Psoas muscle (tissue), 8 donors: ENCODE measurements around the gene PSMB10. TPM values are rescaled to one million over a fixed set of nuclear protein-coding genes. Genes with fewer than 3 reads are reported as not detected.

Experiments used
- ATAC-seq, 4 donors: fragments of 200-7000 bp; cut with Tn5 transposase; one replicate each; pipeline ENCODE4 v1.9.1; 2020; ENCODE audit warnings: moderate library complexity in 3 of 4, mild to moderate bottlenecking in 2 of 4
- DNase-seq, 2 donors: peaks; one replicate each; pipeline ENCODE4 v3.0.0-alpha.2; 2020
- H3K27ac ChIP-seq: fragments of 200-600 bp; one replicate; pipeline ENCODE4 v1.8.0; 2022
- H3K27me3 ChIP-seq, 3 donors: fragments of 200-600 bp in 1 of 3; one replicate each; pipeline versions ENCODE4 v1.6.1 to v1.8.0; 2013 to 2022; ENCODE audit warnings: low read length in 2 of 3, mild to moderate bottlenecking in 2 of 3, moderate library complexity in 1 of 3; ENCODE audit not compliant: insufficient read depth in 3 of 3
- H3K36me3 ChIP-seq, 2 donors: fragments of 200-600 bp in 1 of 2; one replicate each; pipeline versions ENCODE4 v1.6.1 to v1.8.0; 2013 to 2022; ENCODE audit warnings: low read depth in 1 of 2, mild to moderate bottlenecking in 1 of 2, moderate library complexity in 1 of 2; ENCODE audit not compliant: insufficient read depth in 1 of 2
- H3K4me1 ChIP-seq: fragments of 200-600 bp; one replicate; pipeline ENCODE4 v1.8.0; 2022
- H3K4me3 ChIP-seq: fragments of 200-600 bp; one replicate; pipeline ENCODE4 v1.8.0; 2022; ENCODE audit warnings: mild to moderate bottlenecking
- H3K9me3 ChIP-seq: fragments of 200-600 bp; one replicate; pipeline ENCODE4 v1.8.0; 2022
- CTCF ChIP-seq: fragments of 200-600 bp; IDR thresholded peaks from one replicate; pipeline ENCODE4 v1.8.0; 2022; ENCODE audit warnings: antibody characterized with exemption
- WGBS, 3 donors: extraction: QIAGEN DNeasy Blood & Tissue Kit; methylation state at CpG; one replicate each; pipeline versions ENCODE4 v1.1.6 to v1.1.7; 2013; 5-methylcytosine and 5-hydroxymethylcytosine counted together
- intact Hi-C, 2 donors: fragments of 100-400 bp; cut with DNase I; formaldehyde crosslinking; loops; one replicate each; pipeline versions ENCODE4 v1.11.0 to v1.14.2; 2022
- polyA plus RNA-seq, 3 donors: library from polyadenylated mRNA; stranded (reverse); fragments of 200-250 nt; gene quantifications; one replicate each; pipeline ENCODE4 v1.2.3, GENCODE V29; 2013
- total RNA-seq, 4 donors: library from RNA; stranded (reverse); fragmentation: NEBNext Ultra II Directional in 2 of 4; extraction: Animal tissue kit (Norgen Biotek cat#: 25700) in 2 of 4; gene quantifications; one replicate each; pipeline versions ENCODE4 v1.2.1 to v1.2.4, GENCODE V29; 2021 to 2023
- donor health status: healthy with polysubstance abuse.
- donor health status: DM: no; HTN: no; CAD: no; lungs with moderate emphysema.
- donor health status: Bipolar disorder and iron deficiency.
- donor health status: healthy.
- donor health status: DM: yes; HTN: yes; CAD: no.
- donor health status: DM: no; HTN: no; CAD: no.
- donor health status: DM: no; HTN: no; CAD: no.
- donor health status: DM: yes; HTN: yes; CAD: no.

Gene PSMB10
- total and polyA plus RNA-seq, 7 donors: 27.6 to 98.6 (median 34.7) TPM

- ATAC-seq: no peak
- Histone ChIP-seq H3K36me3 (peaks cover 9 to 98% of the 10 kb centered on the region in 2 donors), H3K4me3 (no peak overlapping the region), H3K4me1 (peaks cover 9% of the 10 kb centered on the region), H3K27me3 (no peaks in the 10 kb centered on the region), H3K9me3 (no peaks in the 10 kb centered on the region), H3K27ac (peak overlapping the region; percentile 38)
- no peak for TF ChIP-seq CTCF
- intact Hi-C loops: no loop called here
- 74 to 75% (median 75%) methylated on average over 24 of the region's 24 CpGs for WGBS, 3 donors
- DNase-seq: no peak
Observed at GRCh38 chr16:67945392-67945933, 8.8 kb upstream of the PSMB10 start.

GRCh38 chr16:67944690-67945391 is 8.2 kb upstream of the PSMB10 start:
- Histone ChIP-seq H3K27me3 (no peaks in the 10 kb centered on the region), H3K36me3 (peaks cover 9 to 98% of the 10 kb centered on the region in 2 donors), H3K4me3 (no peak overlapping the region), H3K9me3 (no peaks in the 10 kb centered on the region), H3K4me1 (peaks cover 9% of the 10 kb centered on the region), H3K27ac (peak overlapping the region; percentile 38)
- DNase-seq (peak in 1 of 2 donors; percentile 21), ATAC-seq (no peak)
- intact Hi-C loops: no loop called here
- TF ChIP-seq CTCF: no peak
- 81 to 88% (median 82%) methylated on average over 23 to 24 of the region's 24 CpGs for WGBS, 3 donors

GRCh38 chr16:67943619-67944504 is 7.2 kb upstream of the PSMB10 start, which contains the start of gene LCAT:
Gene LCAT, minus strand, starts transcription at chr16:67944120. Its CDS starts 19 bp downstream, at chr16:67944101.
- intact Hi-C loops: no loop called here
- WGBS, 3 donors: 43 to 59% (median 55%) methylated on average over 15 to 23 of the region's 23 CpGs
- H3K4me1 ChIP-seq: peaks cover 9% of the 10 kb centered on the region

GRCh38 chr16:67943256-67943618 is 6.6 kb upstream of the PSMB10 start:
- DNase-seq (peak in 1 of 2 donors; percentile 14), ATAC-seq (no peak)
- Histone ChIP-seq H3K4me1 (peaks cover 9% of the 10 kb centered on the region), H3K27me3 (no peaks in the 10 kb centered on the region), H3K9me3 (no peaks in the 10 kb centered on the region), H3K36me3 (peaks cover 9 to 90% of the 10 kb centered on the region in 2 donors), H3K27ac (no peak overlapping the region), H3K4me3 (no peak overlapping the region)
- no peak for TF ChIP-seq CTCF
- 78 to 84% (median 79%) methylated on average over 5 to 6 of the region's 6 CpGs for WGBS, 3 donors
- intact Hi-C loops: no loop called here

More at GRCh38 chr16:67943619-67944504, 7.2 kb upstream of the PSMB10 start, which contains the start of gene LCAT:
- Histone ChIP-seq H3K9me3 (no peaks in the 10 kb centered on the region), H3K27ac (peak within 1 kb of the TSS; percentile 38), H3K36me3 (peaks cover 9 to 96% of the 10 kb centered on the region in 2 donors), H3K4me3 (no peak within 1 kb of the TSS), H3K27me3 (no peaks in the 10 kb centered on the region)
- no peak for TF ChIP-seq CTCF
- ATAC-seq (peak; percentile 22 to 41 (median 34)), DNase-seq (peak; percentile 75 to 82)
